CD8-positive, alpha-beta memory T cell (primary cell): ENCODE measurements around the gene SASH3. TPM values are rescaled to one million over a fixed set of nuclear protein-coding genes. Genes with fewer than 3 reads are reported as not detected.
"Not testable (repeated sequence)": the region's sequence is repeated elsewhere in the genome, so short reads cannot be mapped to it uniquely, and the experiment has no call there.

Experiments used
- CTCF ChIA-PET: fragments of 350-600 bp; sonication (Branson Sonifier 250); formaldehyde crosslinking; loops from one replicate; lab custom pipeline; 2021; ENCODE audit warnings: antibody characterized with exemption; lab: Charles Lee
- POLR2A ChIA-PET: fragments of 350-600 bp; sonication (Branson Sonifier 250); formaldehyde crosslinking; loops from one replicate; lab custom pipeline; 2021; ENCODE audit warnings: antibody characterized with exemption; lab: Charles Lee
- DNase-seq, 5 donors: peaks; one replicate each; pipeline versions ENCODE4 v3.0.0 to v3.0.0-alpha.2; 2020 to 2022; ENCODE audit warnings: mixed read lengths in 1 of 5
- H3K27ac ChIP-seq: one replicate; pipeline ENCODE4 v1.7.0; 2013; ENCODE audit warnings: low read depth, mild to moderate bottlenecking, low read length, moderate library complexity
- H3K27me3 ChIP-seq: 2 replicates; pipeline ENCODE4 v1.7.0; 2013; ENCODE audit warnings: low read length, mild to moderate bottlenecking; ENCODE audit not compliant: insufficient read depth, poor library complexity, severe bottlenecking
- H3K36me3 ChIP-seq: 2 replicates; pipeline ENCODE4 v1.7.0; 2013; ENCODE audit warnings: mild to moderate bottlenecking, low read length, moderate library complexity; ENCODE audit not compliant: insufficient read depth
- H3K4me1 ChIP-seq: 2 replicates; pipeline ENCODE4 v1.7.0; 2013; ENCODE audit warnings: mild to moderate bottlenecking, low read length, moderate library complexity; ENCODE audit not compliant: insufficient read depth
- H3K4me3 ChIP-seq: 2 replicates; pipeline ENCODE4 v1.7.0; 2013; ENCODE audit warnings: mild to moderate bottlenecking, low read length
- H3K9me3 ChIP-seq: 2 replicates; pipeline ENCODE4 v1.7.0; 2013; ENCODE audit warnings: mild to moderate bottlenecking, low read length
- H3K27ac Mint-ChIP-seq, 8 donors: one replicate each; pipeline ENCODE4 v1.8.0; 2020 to 2021; ENCODE audit warnings: mixed read lengths in 8 of 8, mild to moderate bottlenecking in 6 of 8, inconsistent platforms in 3 of 8, moderate library complexity in 3 of 8
- H3K27me3 Mint-ChIP-seq, 2 donors: one replicate each; pipeline ENCODE4 v1.8.0; 2020 to 2021; ENCODE audit warnings: mixed read lengths in 2 of 2, mild to moderate bottlenecking in 1 of 2, moderate library complexity in 1 of 2
- H3K36me3 Mint-ChIP-seq, 3 donors: one replicate each; pipeline ENCODE4 v1.8.0; 2020 to 2021; ENCODE audit warnings: mixed read lengths in 3 of 3, inconsistent platforms in 1 of 3, mild to moderate bottlenecking in 1 of 3
- H3K4me1 Mint-ChIP-seq, 3 donors: one replicate each; pipeline ENCODE4 v1.8.0; 2020 to 2021; ENCODE audit warnings: mixed read lengths in 3 of 3, inconsistent platforms in 1 of 3, mild to moderate bottlenecking in 1 of 3
- H3K4me3 Mint-ChIP-seq, 7 donors: one replicate each; pipeline ENCODE4 v1.8.0; 2020 to 2021; ENCODE audit warnings: mixed read lengths in 7 of 7, mild to moderate bottlenecking in 6 of 7, moderate library complexity in 4 of 7, inconsistent platforms in 2 of 7
- H3K9me3 Mint-ChIP-seq, 5 donors: one replicate each; pipeline ENCODE4 v1.8.0; 2020 to 2022; ENCODE audit warnings: mixed read lengths in 5 of 5, mild to moderate bottlenecking in 3 of 5, moderate library complexity in 2 of 5, inconsistent platforms in 1 of 5
- polyA plus RNA-seq: library from polyadenylated mRNA; unstranded; fragments of 300-500 nt; fragmentation: Illumina TruSeq; gene quantifications from one replicate; pipeline ENCODE4 v1.2.3, GENCODE V29; 2021
- total RNA-seq, 2 experiments: library from RNA; stranded (reverse); gene quantifications; one replicate each; pipeline ENCODE4 v1.2.3, GENCODE V29; 2021

SASH3 gene
- total and polyA plus RNA-seq, 3 experiments from 2014 or later, result 140 to 296 (median 147) TPM

- Mint-ChIP-seq H3K9me3 (no peaks in the 10 kb centered on the region), H3K4me1 (peaks cover 30 to 44% (median 37%) of the 10 kb centered on the region in 3 donors), H3K36me3 (no peaks in the 10 kb centered on the region), H3K27me3 (peaks cover 0 to 4% of the 10 kb centered on the region in 2 donors), H3K27ac (no peak overlapping the region), H3K4me3 (no peak overlapping the region)
- H3K4me1 ChIP-seq, result peaks cover 37% of the 10 kb centered on the region
- no peak for DNase-seq
- H3K27ac ChIP-seq, result no peak overlapping the region
- no peak overlapping the region for H3K4me3 ChIP-seq
- ChIA-PET CTCF (no interaction called here), POLR2A (no interaction called here)
- no peaks in the 10 kb centered on the region for H3K36me3 ChIP-seq
- no peaks in the 10 kb centered on the region for H3K9me3 ChIP-seq
- H3K27me3 ChIP-seq, result no peaks in the 10 kb centered on the region
Observed at GRCh38 chrX:129739578-129739977, 40.2 kb upstream of the SASH3 start.

- Mint-ChIP-seq H3K27ac (peak overlapping the region in 1 of 8 donors; percentile 85), H3K4me1 (peaks cover 31 to 47% (median 40%) of the 10 kb centered on the region in 3 donors), H3K4me3 (peak overlapping the region in 1 of 7 donors; percentile 0), H3K27me3 (peaks cover 0 to 6% of the 10 kb centered on the region in 2 donors), H3K9me3 (no peaks in the 10 kb centered on the region), H3K36me3 (no peaks in the 10 kb centered on the region)
- Histone ChIP-seq H3K4me3 (no peak overlapping the region), H3K27me3 (no peaks in the 10 kb centered on the region), H3K27ac (no peak overlapping the region), H3K9me3 (no peaks in the 10 kb centered on the region), H3K4me1 (peaks cover 38% of the 10 kb centered on the region), H3K36me3 (no peaks in the 10 kb centered on the region)
- ChIA-PET CTCF (no interaction called here), POLR2A (interaction anchor here (0.5 to 0.6 kb wide), 2 partner anchors 21 to 47 kb away, joined by 3 to 8 read pairs; no protein-coding TSS in a partner anchor)
- no peak for DNase-seq
Observed at GRCh38 chrX:129741880-129742758, 37.6 kb upstream of the SASH3 start.

- DNase-seq, H3K9me3 ChIP-seq, H3K27me3 ChIP-seq, H3K27ac ChIP-seq, H3K9me3 Mint-ChIP-seq, H3K27me3 Mint-ChIP-seq, CTCF ChIA-PET, H3K36me3 Mint-ChIP-seq, H3K36me3 ChIP-seq, H3K4me3 ChIP-seq: not testable (repeated sequence)
- peaks cover 33% of the 10 kb centered on the region for H3K4me1 ChIP-seq
- peak overlapping the region in 4 of 8 donors; percentile 20 to 85 (median 60) for H3K27ac Mint-ChIP-seq
- peak overlapping the region in 5 of 7 donors; percentile 0 to 56 (median 15) for H3K4me3 Mint-ChIP-seq
- H3K4me1 Mint-ChIP-seq, result peaks cover 31 to 46% (median 40%) of the 10 kb centered on the region in 3 donors
- POLR2A ChIA-PET, result interaction anchor here (0.5 kb wide), 1 partner anchor 46 kb away, joined by 8 read pairs; no protein-coding TSS in a partner anchor
Observed at GRCh38 chrX:129742759-129743152, 37.0 kb upstream of the SASH3 start.

- Mint-ChIP-seq H3K27ac (peak overlapping the region in 6 of 8 donors; percentile 8 to 84 (median 74)), H3K27me3 (peaks cover 0 to 7% of the 10 kb centered on the region in 2 donors), H3K9me3 (no peaks in the 10 kb centered on the region), H3K4me1 (peaks cover 28 to 41% (median 40%) of the 10 kb centered on the region in 3 donors), H3K4me3 (peak overlapping the region in 4 of 7 donors; percentile 27 to 57 (median 45)), H3K36me3 (no peaks in the 10 kb centered on the region)
- H3K27me3 ChIP-seq, result no peaks in the 10 kb centered on the region
- peaks cover 33% of the 10 kb centered on the region for H3K4me1 ChIP-seq
- no peaks in the 10 kb centered on the region for H3K36me3 ChIP-seq
- no peak overlapping the region for H3K4me3 ChIP-seq
- H3K9me3 ChIP-seq, result no peaks in the 10 kb centered on the region
- H3K27ac ChIP-seq, result no peak overlapping the region
- CTCF ChIA-PET, result interaction anchor here (1.5 kb wide), 1 partner anchor 12 kb away, joined by 6 read pairs; no protein-coding TSS in a partner anchor
- DNase-seq, result peak in 1 of 5 donors; percentile 11
- POLR2A ChIA-PET, result interaction anchor here (0.6 kb wide), 1 partner anchor 110 kb away, joined by 6 read pairs; no protein-coding TSS in a partner anchor
Observed at GRCh38 chrX:129743821-129744220, 35.9 kb upstream of the SASH3 start.

GRCh38 chrX:129744861-129745321, 34.9 kb upstream of the SASH3 start:
- Histone ChIP-seq H3K4me1 (peaks cover 33% of the 10 kb centered on the region), H3K36me3 (no peaks in the 10 kb centered on the region), H3K27ac (no peak overlapping the region), H3K9me3 (no peaks in the 10 kb centered on the region), H3K27me3 (no peaks in the 10 kb centered on the region), H3K4me3 (peak overlapping the region; percentile 26)
- H3K27me3 Mint-ChIP-seq, result peaks cover 0 to 7% of the 10 kb centered on the region in 2 donors
- H3K9me3 Mint-ChIP-seq, result no peaks in the 10 kb centered on the region
- H3K27ac Mint-ChIP-seq, result peak overlapping the region in 7 of 8 donors; percentile 17 to 54 (median 44)
- POLR2A ChIA-PET, result no interaction called here
- peak in 3 of 5 donors; percentile 10 to 51 (median 49) for DNase-seq
- peaks cover 28 to 41% (median 40%) of the 10 kb centered on the region in 3 donors for H3K4me1 Mint-ChIP-seq
- no peaks in the 10 kb centered on the region for H3K36me3 Mint-ChIP-seq
- peak overlapping the region in 4 of 7 donors; percentile 10 to 47 (median 31) for H3K4me3 Mint-ChIP-seq
- CTCF ChIA-PET, result interaction anchor here (1.5 to 1.6 kb wide), 3 partner anchors 11 to 28 kb away, joined by 3 to 6 read pairs (median 4); no protein-coding TSS in a partner anchor

GRCh38 chrX:129746557-129747470, 32.9 kb upstream of the SASH3 start:
- H3K4me1 Mint-ChIP-seq, result peaks cover 28 to 41% (median 40%) of the 10 kb centered on the region in 3 donors
- H3K36me3 ChIP-seq, result no peaks in the 10 kb centered on the region
- CTCF ChIA-PET, result interaction anchor here (1.2 to 1.6 kb wide), 2 partner anchors 9 to 10 kb away, joined by 3 to 4 read pairs; no protein-coding TSS in a partner anchor

GRCh38 chrX:129747533-129747932, 32.2 kb upstream of the SASH3 start:
- DNase-seq, result no peak
- Histone ChIP-seq H3K4me3 (no peak overlapping the region), H3K27ac (no peak overlapping the region), H3K4me1 (peaks cover 33% of the 10 kb centered on the region), H3K9me3 (no peaks in the 10 kb centered on the region), H3K36me3 (no peaks in the 10 kb centered on the region), H3K27me3 (no peaks in the 10 kb centered on the region)
- ChIA-PET POLR2A (no interaction called here), CTCF (no interaction called here)
- peaks cover 28 to 38% (median 37%) of the 10 kb centered on the region in 3 donors for H3K4me1 Mint-ChIP-seq
- H3K27ac Mint-ChIP-seq, result peak overlapping the region in 1 of 8 donors; percentile 1
- no peak overlapping the region for H3K4me3 Mint-ChIP-seq
- peaks cover 0 to 8% of the 10 kb centered on the region in 2 donors for H3K27me3 Mint-ChIP-seq
- H3K36me3 Mint-ChIP-seq, result no peaks in the 10 kb centered on the region
- no peaks in the 10 kb centered on the region for H3K9me3 Mint-ChIP-seq

More at GRCh38 chrX:129746557-129747470, 32.9 kb upstream of the SASH3 start:
- Histone ChIP-seq H3K4me1 (peaks cover 33% of the 10 kb centered on the region), H3K9me3 (no peaks in the 10 kb centered on the region), H3K27ac (no peak overlapping the region), H3K4me3 (no peak overlapping the region), H3K27me3 (no peaks in the 10 kb centered on the region)
- DNase-seq, result no peak
- Mint-ChIP-seq H3K4me3 (no peak overlapping the region), H3K9me3 (no peaks in the 10 kb centered on the region), H3K27me3 (peaks cover 0 to 8% of the 10 kb centered on the region in 2 donors), H3K36me3 (no peaks in the 10 kb centered on the region), H3K27ac (no peak overlapping the region)
- POLR2A ChIA-PET, result no interaction called here
